ENCODE measurements around the gene NOXO1.

The NOXO1 gene

GRCh38 chr16:2009791-2010510, 28.7 kb upstream of the NOXO1 start, which contains the start of gene ZNF598:
ZNF598 (minus strand) TSS chr16:2009821.
- no peak for DNase-seq (ENCODE audit: low read depth)

- DNase-seq (ENCODE audit: low read depth), result no peak
These were observed 28.0 kb upstream of the NOXO1 start for GRCh38 chr16:2009164-2009711.

GRCh38 chr16:2008631-2009163, 27.4 kb upstream of the NOXO1 start:
- no peak for DNase-seq (ENCODE audit: low read depth)

GRCh38 chr16:2008009-2008526, 26.8 kb upstream of the NOXO1 start:
- no peak for DNase-seq (ENCODE audit: low read depth)

GRCh38 chr16:2007081-2007836, 26.0 kb upstream of the NOXO1 start:
- no peak for DNase-seq (ENCODE audit: low read depth)

- no peak for DNase-seq (ENCODE audit: low read depth)
These were observed 25.0 kb upstream of the NOXO1 start for GRCh38 chr16:2006317-2006716.

GRCh38 chr16:2005646-2006045, 24.4 kb upstream of the NOXO1 start:
- DNase-seq (ENCODE audit: low read depth), result no peak

GRCh38 chr16:2004795-2005517, 23.7 kb upstream of the NOXO1 start:
- no peak for DNase-seq (ENCODE audit: low read depth)

- DNase-seq (ENCODE audit: low read depth), result no peak
These were observed 22.8 kb upstream of the NOXO1 start for GRCh38 chr16:2003827-2004641.

GRCh38 chr16:2003231-2003826, 22.1 kb upstream of the NOXO1 start:
- no peak for DNase-seq (ENCODE audit: low read depth)

- no peak for DNase-seq (ENCODE audit: low read depth)
These were observed 21.3 kb upstream of the NOXO1 start for GRCh38 chr16:2002406-2003230.

- DNase-seq (ENCODE audit: low read depth), result no peak
These were observed 20.4 kb upstream of the NOXO1 start for GRCh38 chr16:2001456-2002355.

GRCh38 chr16:2001035-2001434, 19.8 kb upstream of the NOXO1 start:
- DNase-seq (ENCODE audit: low read depth), result no peak

GRCh38 chr16:1999866-2000514, 18.7 kb upstream of the NOXO1 start:
- DNase-seq (ENCODE audit: low read depth), result no peak

- no peak for DNase-seq (ENCODE audit: low read depth)
These were observed 17.9 kb upstream of the NOXO1 start for GRCh38 chr16:1998852-1999801.

- no peak for DNase-seq (ENCODE audit: low read depth)
These were observed 17.1 kb upstream of the NOXO1 start for GRCh38 chr16:1998360-1998835.

Measured in GM04503 (cell line).